Measurements from ENCODE around the gene REXO1.

The REXO1 gene

GRCh38 chr19:1766800-1767352, 81.4 kb downstream of the REXO1 start:
- no peak for FAIRE-seq

- no peak for FAIRE-seq
Measured at GRCh38 chr19:1765904-1766799, 82.1 kb downstream of the REXO1 start.

All from endometrium (tissue), 2 donors.